ENCODE measurements around the gene DNAJB5. TPM values are rescaled to one million over a fixed set of nuclear protein-coding genes. Genes with fewer than 3 reads are reported as not detected.
"Not testable (repeated sequence)": the region's sequence is repeated elsewhere in the genome, so short reads cannot be mapped to it uniquely, and the experiment has no call there.

The DNAJB5 gene
- 10 to 100 TPM; 11.8 to 18.7 (median 16.5) TPM for total RNA-seq

DNA sequence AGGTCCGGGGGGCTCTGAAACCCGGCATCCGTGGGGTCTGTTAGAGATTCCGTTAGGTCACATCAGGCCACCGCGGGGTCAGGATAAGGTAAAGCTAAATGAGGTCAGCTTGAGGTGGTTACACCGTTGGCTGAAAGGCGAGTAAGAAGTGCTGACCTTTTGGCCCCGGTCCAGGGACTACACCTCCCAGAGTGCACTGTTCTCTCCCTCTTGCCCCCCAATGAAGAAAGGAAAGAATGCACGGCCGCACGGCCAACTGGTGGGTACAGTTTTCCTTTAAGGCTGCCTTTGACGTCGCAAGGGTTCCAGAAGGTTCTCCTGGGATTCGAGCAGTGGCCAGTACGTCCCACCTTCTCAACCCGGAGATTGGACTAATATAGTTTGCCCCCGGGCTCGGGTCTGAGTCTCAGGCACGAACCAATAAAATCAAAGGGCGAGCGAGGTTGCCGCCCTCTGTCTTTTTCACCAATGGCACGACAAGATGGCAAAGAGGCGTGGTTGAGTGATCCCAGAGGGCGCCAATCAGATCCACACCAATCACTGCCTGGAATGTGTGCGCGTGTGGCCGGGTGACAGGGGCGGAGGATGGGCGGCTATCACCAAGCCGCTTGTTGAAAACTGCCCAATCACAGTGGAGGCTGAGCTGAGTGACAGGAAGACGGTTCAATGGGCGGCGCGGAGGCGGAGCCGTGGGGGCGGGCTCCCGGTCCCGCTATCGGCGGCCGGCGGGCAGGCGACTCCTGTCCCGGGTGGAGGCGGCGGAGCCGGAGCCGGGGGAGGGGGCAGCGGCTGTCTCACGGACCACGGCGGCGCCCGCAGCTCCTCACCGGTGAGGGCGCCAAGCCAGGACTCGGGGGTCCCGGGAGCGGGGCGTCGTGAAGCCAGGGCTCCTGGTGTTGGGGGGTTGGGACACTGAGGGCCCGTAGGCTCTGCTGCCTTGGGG, at the start of gene DNAJB5:
DNAJB5 (plus strand) TSS at position 743 of the 943 bp plus-strand sequence. CDS start 886 bp downstream, outside the sequence.
- Histone ChIP-seq H3K27me3 (no peaks in the 10 kb centered on the region), H3K9me3 (no peaks in the 10 kb centered on the region), H3K4me3 (replicated peaks in 1 of 3) (peak within 1 kb of the TSS; percentile 41 to 95 (median 48)), H3K4me1 (peaks cover 21 to 42% of the 10 kb centered on the region in 2 donors), H3K27ac (peak within 1 kb of the TSS; percentile 43 to 91 (median 86)), H3K36me3 (no peaks in the 10 kb centered on the region)
- TF ChIP-seq POLR2A (IDR thresholded peaks at IDR 0.05) = peak; percentile 75 to 83
- TF ChIP-seq, protein P1, sequence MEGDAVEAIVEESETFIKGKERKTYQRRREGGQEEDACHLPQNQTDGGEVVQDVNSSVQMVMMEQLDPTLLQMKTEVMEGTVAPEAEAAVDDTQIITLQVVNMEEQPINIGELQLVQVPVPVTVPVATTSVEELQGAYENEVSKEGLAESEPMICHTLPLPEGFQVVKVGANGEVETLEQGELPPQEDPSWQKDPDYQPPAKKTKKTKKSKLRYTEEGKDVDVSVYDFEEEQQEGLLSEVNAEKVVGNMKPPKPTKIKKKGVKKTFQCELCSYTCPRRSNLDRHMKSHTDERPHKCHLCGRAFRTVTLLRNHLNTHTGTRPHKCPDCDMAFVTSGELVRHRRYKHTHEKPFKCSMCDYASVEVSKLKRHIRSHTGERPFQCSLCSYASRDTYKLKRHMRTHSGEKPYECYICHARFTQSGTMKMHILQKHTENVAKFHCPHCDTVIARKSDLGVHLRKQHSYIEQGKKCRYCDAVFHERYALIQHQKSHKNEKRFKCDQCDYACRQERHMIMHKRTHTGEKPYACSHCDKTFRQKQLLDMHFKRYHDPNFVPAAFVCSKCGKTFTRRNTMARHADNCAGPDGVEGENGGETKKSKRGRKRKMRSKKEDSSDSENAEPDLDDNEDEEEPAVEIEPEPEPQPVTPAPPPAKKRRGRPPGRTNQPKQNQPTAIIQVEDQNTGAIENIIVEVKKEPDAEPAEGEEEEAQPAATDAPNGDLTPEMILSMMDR (IDR thresholded peaks at IDR 0.05) = no peak
- intact Hi-C loops (cut with DNase I) = loop anchor here (5.0 kb wide), 1 partner anchor 92 kb away; a partner anchor contains a TSS
- peak; percentile 99 to 100 for DNase-seq
- WGBS, 2 donors = 0 to 1% methylated on average over 36 to 39 of the region's 65 CpGs

DNA sequence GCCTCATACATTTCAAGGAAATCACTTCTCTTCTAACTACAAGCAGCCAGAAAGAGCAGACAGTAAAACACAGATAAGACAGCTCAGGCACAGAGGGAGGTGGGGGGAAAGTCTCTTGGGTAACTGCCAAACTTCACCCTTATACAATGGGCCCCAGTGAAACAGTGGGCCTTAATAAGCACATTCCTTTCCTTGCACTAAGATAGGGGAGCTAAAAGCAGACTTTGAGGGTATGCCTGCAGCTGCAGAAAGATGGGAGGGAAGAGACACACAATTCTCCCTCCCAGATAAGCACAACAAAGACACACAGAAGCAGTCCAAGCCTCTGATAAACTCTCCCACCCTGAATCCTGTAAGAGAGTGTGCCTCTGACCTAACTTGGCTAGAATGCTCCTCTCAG, 49.6 kb upstream of the DNAJB5 start:
- H3K36me3 ChIP-seq; H3K4me1 ChIP-seq; H3K27ac ChIP-seq; intact Hi-C loops (cut with DNase I); H3K27me3 ChIP-seq; DNase-seq; H3K9me3 ChIP-seq; H3K4me3 ChIP-seq (replicated peaks in 1 of 3): not testable (repeated sequence)

DNA sequence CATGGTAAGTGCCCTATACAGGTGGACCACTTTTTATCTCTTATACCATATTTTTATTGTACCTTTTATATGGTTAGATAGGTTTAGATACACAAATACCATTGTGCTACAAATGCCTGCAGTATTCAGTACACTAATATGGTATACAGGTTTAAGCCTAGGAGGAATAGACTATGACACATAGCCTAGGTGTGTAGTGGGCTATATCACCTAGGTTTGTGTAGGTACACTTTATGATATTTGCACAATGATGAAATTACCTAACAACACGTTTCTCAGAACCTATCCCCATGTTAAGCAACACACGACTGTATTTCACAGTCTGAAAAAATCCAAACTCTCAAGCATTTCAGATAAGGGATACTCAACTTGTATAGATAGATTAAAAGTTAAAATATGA, 41.1 kb upstream of the DNAJB5 start:
- no peak for TF ChIP-seq POLR2A (IDR thresholded peaks at IDR 0.05)
- TF ChIP-seq, protein P1 (IDR thresholded peaks at IDR 0.05) = no peak
- Histone ChIP-seq H3K27ac (no peak overlapping the region), H3K4me1 (no peaks in the 10 kb centered on the region), H3K4me3 (replicated peaks in 1 of 3) (no peak overlapping the region), H3K27me3 (no peaks in the 10 kb centered on the region), H3K9me3 (no peaks in the 10 kb centered on the region), H3K36me3 (no peaks in the 10 kb centered on the region)
- intact Hi-C loops (cut with DNase I) = no loop called here
- WGBS, 2 donors = 85 to 91% methylated on average over 2 of the region's 2 CpGs
- DNase-seq = no peak

DNA sequence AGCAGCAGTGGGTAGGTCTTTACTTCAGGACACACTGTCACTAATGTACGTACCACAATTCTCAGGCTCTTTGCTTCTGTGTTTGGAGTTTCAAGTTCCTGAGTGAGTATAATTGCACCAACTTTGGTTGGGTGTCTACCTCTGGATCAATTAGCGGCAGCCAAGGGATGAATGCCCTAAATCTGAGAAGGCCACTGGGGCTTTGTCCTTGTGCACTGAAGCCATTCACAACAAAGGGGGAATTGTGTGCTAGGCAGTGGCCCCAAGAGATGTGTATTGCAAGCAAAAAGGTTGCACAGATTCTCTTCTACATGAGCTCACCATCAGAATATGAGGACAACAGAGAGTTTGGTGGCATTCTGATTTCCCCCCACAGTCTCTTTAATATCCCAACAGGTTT, 35.3 kb upstream of the DNAJB5 start:
- H3K4me3 ChIP-seq (replicated peaks in 1 of 3) = no peak overlapping the region
- no peak for TF ChIP-seq POLR2A (IDR thresholded peaks at IDR 0.05)
- H3K9me3 ChIP-seq = no peaks in the 10 kb centered on the region
- H3K27ac ChIP-seq = no peak overlapping the region
- DNase-seq = no peak
- H3K27me3 ChIP-seq = peaks cover 3% of the 10 kb centered on the region
- no peaks in the 10 kb centered on the region for H3K36me3 ChIP-seq
- intact Hi-C loops (cut with DNase I) = no loop called here
- WGBS, 2 donors = 80 to 85% methylated on average over 2 of the region's 2 CpGs
- H3K4me1 ChIP-seq = peaks cover 0 to 9% of the 10 kb centered on the region in 2 donors

DNA sequence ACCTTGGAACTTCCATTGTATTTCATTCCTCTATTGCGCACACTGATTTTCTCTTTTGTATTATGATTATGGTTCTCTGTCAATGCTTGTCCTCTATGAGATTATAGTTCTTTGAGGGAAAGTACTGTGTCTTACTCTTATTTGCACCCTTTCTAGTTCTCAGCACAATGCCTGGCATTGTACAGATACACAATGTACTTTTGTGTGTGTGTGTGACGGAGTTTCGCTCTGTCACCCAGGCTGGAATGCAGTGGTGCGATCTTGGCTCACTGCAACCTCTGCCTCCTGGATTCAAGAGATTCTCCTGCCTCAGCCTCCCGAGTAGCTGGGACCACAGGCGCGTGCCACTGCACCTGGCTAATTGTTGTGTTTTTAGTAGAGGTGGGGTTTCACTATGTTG, 33.5 kb upstream of the DNAJB5 start:
- intact Hi-C loops (cut with DNase I); H3K27ac ChIP-seq; H3K4me3 ChIP-seq (replicated peaks in 1 of 3); H3K27me3 ChIP-seq; H3K36me3 ChIP-seq; H3K9me3 ChIP-seq; H3K4me1 ChIP-seq; DNase-seq: not testable (repeated sequence)
- 92% methylated on average over 7 of the region's 7 CpGs for WGBS, 2 donors

DNA sequence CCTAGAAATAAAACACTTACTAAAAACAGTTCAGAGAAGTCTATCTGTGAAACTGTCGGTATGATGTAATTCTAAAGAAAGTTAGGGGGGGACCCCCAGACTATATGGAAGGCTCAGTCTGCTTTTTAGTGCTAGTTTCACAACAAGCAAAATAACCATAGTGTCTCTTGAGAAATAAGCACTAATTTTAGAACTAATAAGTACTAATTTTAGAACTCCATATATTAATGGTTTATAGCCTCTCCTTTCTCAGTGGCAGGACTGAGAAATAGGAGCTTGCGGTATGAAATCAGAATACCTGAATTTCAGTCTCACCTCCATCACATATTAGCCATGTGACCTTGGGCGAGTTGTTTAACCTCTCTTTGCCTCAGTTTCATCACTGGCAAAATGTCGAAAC, 32.9 kb upstream of the DNAJB5 start:
- Histone ChIP-seq H3K36me3 (no peaks in the 10 kb centered on the region), H3K27ac (no peak overlapping the region), H3K4me3 (replicated peaks in 1 of 3) (no peak overlapping the region), H3K4me1 (peaks cover 0 to 9% of the 10 kb centered on the region in 2 donors), H3K27me3 (peaks cover 3% of the 10 kb centered on the region), H3K9me3 (no peaks in the 10 kb centered on the region)
- no peak for DNase-seq
- TF ChIP-seq POLR2A (IDR thresholded peaks at IDR 0.05) = no peak
- TF ChIP-seq, protein P1 (IDR thresholded peaks at IDR 0.05) = no peak
- WGBS, 2 donors = 83 to 87% methylated on average over 4 of the region's 4 CpGs
- intact Hi-C loops (cut with DNase I) = no loop called here
